ENCODE measurements around the gene ASB2. TPM values are rescaled to one million over a fixed set of nuclear protein-coding genes. Genes with fewer than 3 reads are reported as not detected.

The ASB2 gene
- total RNA-seq, 1 donor from 2014 or later: 268 TPM

GRCh38 chr14:93954900-93955849 lies 21.2 kb downstream of the ASB2 start:
- intact Hi-C loops (cut with micrococcal nuclease): no loop called here
- DNase-seq: peak; percentile 32
- ATAC-seq: peak; percentile 1

- ATAC-seq (no peak), DNase-seq (peak; percentile 23)
- intact Hi-C loops (cut with micrococcal nuclease): no loop called here
Observed at GRCh38 chr14:93954516-93954830, 21.9 kb downstream of the ASB2 start.

GRCh38 chr14:93953739-93954515 lies 22.4 kb downstream of the ASB2 start:
- ATAC-seq (no peak), DNase-seq (peak; percentile 4)
- intact Hi-C loops (cut with micrococcal nuclease): no loop called here

- ATAC-seq: no peak
- peak; percentile 44 for DNase-seq
Observed at GRCh38 chr14:93953263-93953662, 23.1 kb downstream of the ASB2 start.

DNA sequence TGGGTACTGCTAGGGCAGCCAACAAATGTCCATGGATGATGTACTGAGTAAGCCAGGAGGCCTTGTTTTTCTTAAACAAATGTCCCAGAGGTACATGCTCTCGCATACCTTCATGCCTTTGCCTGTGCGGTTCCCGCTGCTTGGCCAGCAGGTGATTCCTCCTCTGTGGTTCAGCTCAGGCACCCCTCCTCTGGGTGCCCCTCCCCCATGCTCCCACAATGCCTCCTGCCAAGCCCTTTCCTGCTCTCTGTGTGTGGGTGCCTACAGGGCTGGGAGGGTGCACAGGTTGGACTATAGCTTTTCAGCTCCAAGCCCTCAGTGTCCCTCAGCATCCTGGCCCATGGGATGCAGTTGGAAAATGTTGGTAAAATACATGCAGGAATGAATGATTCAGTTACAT lies 23.5 kb downstream of the ASB2 start:
- intact Hi-C loops (cut with micrococcal nuclease): no loop called here
- DNase-seq: peak; percentile 15
- ATAC-seq: no peak

More at GRCh38 chr14:93953263-93953662, 23.1 kb downstream of the ASB2 start:
- intact Hi-C loops (cut with micrococcal nuclease): no loop called here

GRCh38 chr14:93951635-93952540 lies 24.5 kb downstream of the ASB2 start:
- peak; percentile 12 for ATAC-seq
- DNase-seq: peak; percentile 16
- intact Hi-C loops (cut with micrococcal nuclease): no loop called here

GRCh38 chr14:93950948-93951634 lies 25.3 kb downstream of the ASB2 start:
- peak; percentile 29 for DNase-seq
- no peak for ATAC-seq
- intact Hi-C loops (cut with micrococcal nuclease): no loop called here

DNA sequence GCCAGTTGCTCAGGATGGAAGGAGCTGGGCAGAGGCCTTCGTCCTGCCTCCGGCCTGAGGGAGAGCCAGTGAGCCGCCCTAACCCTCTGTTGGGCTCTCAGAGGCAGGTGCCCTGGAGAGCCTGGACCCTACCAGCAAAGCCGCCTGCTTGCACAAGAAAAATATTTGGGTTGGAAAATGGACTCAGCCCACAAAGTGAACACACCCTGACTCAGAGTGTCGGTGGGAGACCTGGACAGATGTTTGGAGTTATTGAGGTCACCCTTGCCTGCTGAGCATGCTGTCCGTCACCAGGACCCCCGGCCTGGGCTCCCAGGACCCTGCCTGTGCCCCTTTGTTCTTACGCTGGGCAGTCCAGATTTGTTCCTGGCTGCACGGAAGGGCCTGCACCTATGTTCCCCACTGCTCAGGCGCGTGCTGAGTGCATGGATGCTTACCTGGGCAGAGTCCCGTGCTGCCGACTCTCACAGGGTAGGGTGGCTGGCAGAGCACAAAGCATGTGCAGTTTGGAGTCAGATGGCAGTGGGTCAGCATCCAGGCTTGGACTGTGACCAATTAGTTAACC lies 26.8 kb downstream of the ASB2 start:
- intact Hi-C loops (cut with micrococcal nuclease): loop anchor here (10.0 kb wide), 1 partner anchor 55 kb away; no protein-coding TSS in a partner anchor
- DNase-seq: peak; percentile 18
- no peak for ATAC-seq

DNA sequence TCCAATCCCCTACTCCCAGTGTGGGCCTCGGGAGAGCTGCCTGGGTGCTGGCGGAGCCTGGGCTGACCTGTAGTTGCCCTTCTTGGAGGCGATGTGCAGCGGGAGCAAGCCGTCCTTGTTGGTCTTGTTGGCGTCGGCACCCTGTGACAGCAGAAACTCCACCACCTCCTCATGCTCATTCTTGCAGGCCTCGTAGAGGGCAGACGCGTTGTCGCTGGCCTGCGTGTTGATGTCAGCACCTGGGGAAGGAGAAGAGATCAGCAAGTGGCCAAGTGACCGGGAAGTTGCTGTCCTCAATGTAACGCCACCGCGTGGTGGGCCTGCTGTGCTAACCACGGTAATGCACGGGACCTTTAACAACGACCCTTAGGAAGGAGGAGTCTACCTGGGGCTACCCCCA lies 29.1 kb downstream of the ASB2 start:
- DNase-seq: peak; percentile 35
- no peak for ATAC-seq

GRCh38 chr14:93946541-93947090 lies 29.8 kb downstream of the ASB2 start:
- intact Hi-C loops (cut with micrococcal nuclease): loop anchor here (10.0 kb wide), 1 partner anchor 58 kb away; no protein-coding TSS in a partner anchor
- peak; percentile 9 for DNase-seq
- ATAC-seq: no peak

More for the DNA sequence above, 29.1 kb downstream of the ASB2 start:
- intact Hi-C loops (cut with micrococcal nuclease): loop anchor here (10.0 kb wide), 1 partner anchor 58 kb away; no protein-coding TSS in a partner anchor

- intact Hi-C loops (cut with micrococcal nuclease): loop anchor here (10.0 kb wide), 1 partner anchor 59 kb away; no protein-coding TSS in a partner anchor
- DNase-seq (peak; percentile 2), ATAC-seq (peak; percentile 12)
Observed at GRCh38 chr14:93946104-93946503, 30.3 kb downstream of the ASB2 start.

- DNase-seq (peak; percentile 2), ATAC-seq (peak; percentile 3)
- intact Hi-C loops (cut with micrococcal nuclease): loop anchor here (10.0 kb wide), 1 partner anchor 60 kb away; no protein-coding TSS in a partner anchor
Observed at GRCh38 chr14:93945070-93945399, 31.3 kb downstream of the ASB2 start.

GRCh38 chr14:93944348-93945069 lies 31.9 kb downstream of the ASB2 start:
- ATAC-seq (peak; percentile 71), DNase-seq (peak; percentile 69)
- intact Hi-C loops (cut with micrococcal nuclease): loop anchor here (10.0 kb wide), 1 partner anchor 60 kb away; no protein-coding TSS in a partner anchor

DNA sequence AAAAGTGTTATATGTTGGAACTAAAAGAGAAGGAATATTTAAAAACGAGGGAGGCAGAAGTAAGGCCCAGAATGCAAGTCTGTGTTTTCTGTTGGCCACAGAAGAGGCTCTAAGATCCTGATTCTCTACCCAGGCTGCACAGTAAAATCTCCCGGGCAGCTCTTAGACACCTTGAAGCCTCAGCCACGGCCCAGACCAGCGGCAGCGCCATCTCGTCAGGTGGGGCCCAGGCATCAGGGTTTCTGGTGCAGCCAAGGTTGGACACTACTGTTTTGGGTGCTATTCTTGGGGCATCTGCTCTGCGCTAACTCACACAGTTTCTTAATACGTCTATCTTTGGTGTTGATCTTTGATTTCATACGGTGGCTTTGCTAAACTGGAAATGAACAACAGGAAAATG lies 32.4 kb downstream of the ASB2 start:
- no peak for ATAC-seq
- no peak for DNase-seq
- intact Hi-C loops (cut with micrococcal nuclease): loop anchor here (10.0 kb wide), 1 partner anchor 61 kb away; no protein-coding TSS in a partner anchor

GRCh38 chr14:93943052-93943451 lies 33.3 kb downstream of the ASB2 start:
- intact Hi-C loops (cut with micrococcal nuclease): loop anchor here (10.0 kb wide), 1 partner anchor 62 kb away; no protein-coding TSS in a partner anchor

GRCh38 chr14:93941293-93941910 lies 35.0 kb downstream of the ASB2 start:
- no peak for DNase-seq
- no peak for ATAC-seq
- intact Hi-C loops (cut with micrococcal nuclease): loop anchor here (10.0 kb wide), 1 partner anchor 63 kb away; no protein-coding TSS in a partner anchor

More at GRCh38 chr14:93943052-93943451, 33.3 kb downstream of the ASB2 start:
- DNase-seq: no peak
- ATAC-seq: no peak

Data from left ventricle myocardium superior (tissue), 1 donor.